HG03066 (cell line): ENCODE measurements around the gene IZUMO4.

ENCODE experiments used
- ATAC-seq: cut with Tn5 transposase; IDR thresholded peaks from one replicate; pipeline ENCODE4 v1.9.1; 2021; ENCODE audit warnings: low read depth; ENCODE audit not compliant: unreplicated experiment

The IZUMO4 gene

GRCh38 chr19:2140138-2140569, 43.4 kb downstream of the IZUMO4 start:
- ATAC-seq = no peak

DNA sequence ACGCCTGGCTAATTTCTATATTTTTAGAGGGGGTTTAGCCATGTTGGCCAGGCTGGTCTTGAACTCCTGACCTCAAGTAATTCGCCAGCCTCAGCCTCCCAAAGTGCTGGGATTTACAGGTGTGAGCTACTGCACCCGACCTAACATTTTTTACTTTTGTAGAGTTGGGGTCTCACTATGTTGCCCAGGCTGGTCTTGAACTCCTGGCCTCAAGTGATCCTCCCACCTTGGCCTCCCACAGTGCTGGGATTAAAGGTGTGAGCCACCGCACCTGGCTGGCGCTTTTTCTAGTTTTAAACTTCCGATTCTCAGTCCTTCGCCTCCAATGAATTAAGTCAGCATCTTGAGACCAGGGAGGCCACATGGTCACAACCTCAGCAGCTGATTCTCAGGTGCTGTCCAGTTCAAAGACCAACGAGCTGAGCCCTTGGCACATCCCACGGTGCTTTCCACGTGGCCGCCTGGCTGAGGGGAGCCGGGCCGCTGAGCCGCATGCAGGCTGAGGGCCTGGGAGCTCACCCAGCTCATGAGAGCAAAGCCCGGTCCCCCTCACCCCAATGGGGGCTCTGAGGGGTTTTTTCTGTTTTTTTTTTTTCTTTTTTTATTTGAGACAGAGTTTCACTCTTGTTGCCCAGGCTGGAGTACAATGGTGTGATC, 45.6 kb downstream of the IZUMO4 start:
- ATAC-seq = no peak

DNA sequence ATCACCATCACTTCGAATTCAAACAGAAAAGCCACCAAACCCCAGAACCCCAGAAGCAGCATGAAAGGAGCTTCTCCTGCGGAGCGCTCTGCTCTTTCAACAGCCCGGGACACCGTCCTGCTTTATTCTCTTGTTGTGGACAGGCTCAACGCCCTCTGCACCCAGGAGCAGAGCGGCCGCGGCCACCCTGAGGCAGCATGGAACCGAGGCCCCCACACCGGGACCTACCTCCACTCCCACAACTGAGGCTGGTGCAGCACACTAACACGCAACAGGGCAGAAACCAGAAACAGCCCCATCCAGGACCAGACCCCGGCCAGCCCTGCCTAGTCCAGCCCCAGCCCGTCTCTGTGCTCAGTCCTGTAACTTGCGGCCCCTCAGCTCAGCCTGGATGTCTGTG, 47.5 kb downstream of the IZUMO4 start:
- no peak for ATAC-seq

GRCh38 chr19:2145831-2146241, 49.1 kb downstream of the IZUMO4 start:
- no peak for ATAC-seq

DNA sequence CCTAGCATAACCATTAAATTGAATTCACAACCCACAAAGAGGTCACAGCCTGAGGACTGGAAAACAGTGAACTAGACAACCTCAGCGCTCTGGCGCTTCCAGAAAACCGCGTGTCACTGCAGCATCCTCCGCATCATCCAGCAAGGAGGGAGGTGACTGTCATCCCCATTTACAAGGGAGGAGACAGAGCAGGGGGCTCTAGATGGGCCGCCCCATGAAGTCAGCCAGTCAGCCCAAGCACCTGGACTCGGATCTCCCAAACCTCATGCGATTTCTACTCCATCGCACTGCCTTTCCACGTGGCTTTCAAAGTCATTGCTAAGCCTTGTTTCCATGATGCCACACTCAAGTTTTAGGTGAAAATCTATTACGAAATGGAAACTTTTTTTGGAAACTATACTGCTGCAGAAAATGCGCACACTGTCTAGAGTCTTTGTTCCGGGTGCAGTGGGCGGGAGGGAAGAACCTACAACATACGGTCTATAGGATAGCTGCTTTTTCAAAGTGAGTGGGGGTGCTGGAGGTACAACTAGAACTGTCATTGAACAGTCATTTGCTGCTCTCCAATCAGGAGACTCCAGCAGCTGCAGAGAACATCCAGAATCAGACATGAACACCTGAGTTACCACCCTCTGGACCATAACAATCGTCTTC, 51.9 kb downstream of the IZUMO4 start:
- ATAC-seq = no peak
